Karpas-422 (cell line): ENCODE measurements around the gene ARAP2. TPM values are rescaled to one million over a fixed set of nuclear protein-coding genes. Genes with fewer than 3 reads are reported as not detected.

Experiments
- DNase-seq: peaks from one replicate; pipeline ENCODE4 v3.0.0-alpha.2; 2015
- H2AFZ ChIP-seq: fragments of 200-600 bp; sonication (generic); 2 replicates; pipeline ENCODE4 v1.6.1; 2014; ENCODE audit warnings: antibody characterized with exemption, low read length, mixed read lengths
- H3K27ac ChIP-seq: fragments of 200-600 bp; sonication (generic); 2 replicates; pipeline ENCODE4 v1.5.1; 2014; ENCODE audit warnings: mild to moderate bottlenecking, low read length, moderate library complexity
- H3K27me3 ChIP-seq: fragments of 200-600 bp; sonication (generic); 2 replicates; pipeline ENCODE4 v1.6.1; 2014; ENCODE audit warnings: low read length, mixed read lengths
- H3K36me3 ChIP-seq: fragments of 200-600 bp; sonication (generic); 2 replicates; pipeline ENCODE4 v1.6.1; 2014; ENCODE audit warnings: low read length, mixed read lengths; ENCODE audit not compliant: insufficient read depth
- H3K4me1 ChIP-seq: fragments of 200-600 bp; sonication (generic); 2 replicates; pipeline ENCODE4 v1.6.1; 2014; ENCODE audit warnings: mild to moderate bottlenecking, low read length, mixed read lengths
- H3K4me2 ChIP-seq: fragments of 200-600 bp; sonication (generic); 2 replicates; pipeline ENCODE4 v1.6.1; 2014; ENCODE audit warnings: low read length, low read depth, mild to moderate bottlenecking; ENCODE audit not compliant: poor library complexity, severe bottlenecking
- H3K4me3 ChIP-seq: fragments of 200-600 bp; sonication (generic); 2 replicates; pipeline ENCODE4 v1.5.1; 2014; ENCODE audit warnings: mild to moderate bottlenecking, antibody characterized with exemption, low read length, mixed read lengths
- H3K79me2 ChIP-seq: fragments of 200-600 bp; sonication (generic); 2 replicates; pipeline ENCODE4 v1.6.1; 2014; ENCODE audit warnings: mild to moderate bottlenecking, low read length, mixed read lengths
- H3K9ac ChIP-seq: fragments of 200-600 bp; sonication (generic); 2 replicates; pipeline ENCODE4 v1.6.0; 2014; ENCODE audit warnings: low read length
- H3K9me2 ChIP-seq: fragments of 200-600 bp; sonication (generic), shearing (Covaris generic); replicated peaks from 2 replicates; pipeline ENCODE4 v1.6.0; 2014; ENCODE audit warnings: mild to moderate bottlenecking, low read length, moderate library complexity; ENCODE audit not compliant: insufficient read depth
- H3K9me3 ChIP-seq: fragments of 300-700, 200-600 bp; sonication (generic); 2 replicates; pipeline ENCODE4 v1.6.1; 2014; ENCODE audit warnings: low read length, mixed read lengths
- H4K20me1 ChIP-seq: fragments of 200-600 bp; sonication (generic); 2 replicates; pipeline ENCODE4 v1.6.1; 2014; ENCODE audit warnings: mild to moderate bottlenecking, antibody characterized with exemption, low read length, low read depth; ENCODE audit not compliant: insufficient read depth
- total RNA-seq: library from RNA; depleted of rRNA; stranded (reverse); fragments of >200 nt; shearing (Covaris generic); gene quantifications from 2 replicates; pipeline ENCODE4 v1.2.3, GENCODE V29; 2014; ENCODE audit warnings: low replicate concordance

ARAP2 gene
- total RNA-seq, 1 experiment from 2014 or later = 4.7 TPM

DNA sequence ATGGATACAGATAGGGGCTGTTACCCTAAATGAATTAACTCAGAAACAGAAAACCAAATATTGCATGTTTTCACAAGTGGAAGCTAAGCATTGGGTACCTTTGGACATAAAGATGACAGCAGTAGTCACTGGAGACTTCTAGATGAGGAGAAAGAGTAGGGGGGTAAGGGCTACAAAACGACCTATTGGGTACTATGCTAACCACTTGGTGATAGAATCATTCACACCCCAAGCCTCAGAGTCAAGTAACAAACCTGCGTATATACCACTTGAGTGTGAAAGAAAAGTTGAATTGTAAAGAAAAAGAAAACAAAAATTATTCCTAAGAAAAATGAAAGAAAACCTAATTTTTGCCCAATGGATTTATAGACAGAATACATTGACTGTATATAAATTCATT, 7.7 kb upstream of the ARAP2 start:
- no peaks in the 10 kb centered on the region for H3K4me1 ChIP-seq
- DNase-seq = no peak
- H3K4me2 ChIP-seq = no peak overlapping the region
- H3K27ac ChIP-seq = no peak overlapping the region
- no peaks in the 10 kb centered on the region for H3K79me2 ChIP-seq
- H3K9ac ChIP-seq = no peak overlapping the region
- no peak overlapping the region for H3K4me3 ChIP-seq
- H3K9me3 ChIP-seq = no peaks in the 10 kb centered on the region
- no peaks in the 10 kb centered on the region for H3K36me3 ChIP-seq
- no peaks in the 10 kb centered on the region for H3K27me3 ChIP-seq
- H2AFZ ChIP-seq = no peak overlapping the region
- H3K9me2 ChIP-seq = no peaks in the 10 kb centered on the region
- H4K20me1 ChIP-seq = no peaks in the 10 kb centered on the region

DNA sequence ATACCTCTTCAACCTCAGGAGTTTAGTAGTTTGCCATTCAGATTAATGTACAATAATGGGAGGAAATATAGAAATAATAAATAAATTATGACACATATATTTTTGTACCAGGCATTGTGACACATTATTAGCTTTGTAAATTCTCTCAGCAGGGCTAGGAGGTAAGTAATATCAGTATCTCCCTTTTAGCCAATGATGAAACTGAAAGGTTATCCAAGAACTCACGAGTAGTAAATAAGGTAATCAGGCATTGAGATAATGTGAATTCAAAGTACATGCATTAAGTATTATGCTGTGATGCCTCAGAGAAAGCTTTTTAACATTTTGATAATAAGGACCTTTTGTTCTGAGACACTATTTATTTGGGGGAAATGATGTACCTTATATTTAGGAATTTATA, 5.3 kb upstream of the ARAP2 start:
- no peak overlapping the region for H3K9ac ChIP-seq

DNA sequence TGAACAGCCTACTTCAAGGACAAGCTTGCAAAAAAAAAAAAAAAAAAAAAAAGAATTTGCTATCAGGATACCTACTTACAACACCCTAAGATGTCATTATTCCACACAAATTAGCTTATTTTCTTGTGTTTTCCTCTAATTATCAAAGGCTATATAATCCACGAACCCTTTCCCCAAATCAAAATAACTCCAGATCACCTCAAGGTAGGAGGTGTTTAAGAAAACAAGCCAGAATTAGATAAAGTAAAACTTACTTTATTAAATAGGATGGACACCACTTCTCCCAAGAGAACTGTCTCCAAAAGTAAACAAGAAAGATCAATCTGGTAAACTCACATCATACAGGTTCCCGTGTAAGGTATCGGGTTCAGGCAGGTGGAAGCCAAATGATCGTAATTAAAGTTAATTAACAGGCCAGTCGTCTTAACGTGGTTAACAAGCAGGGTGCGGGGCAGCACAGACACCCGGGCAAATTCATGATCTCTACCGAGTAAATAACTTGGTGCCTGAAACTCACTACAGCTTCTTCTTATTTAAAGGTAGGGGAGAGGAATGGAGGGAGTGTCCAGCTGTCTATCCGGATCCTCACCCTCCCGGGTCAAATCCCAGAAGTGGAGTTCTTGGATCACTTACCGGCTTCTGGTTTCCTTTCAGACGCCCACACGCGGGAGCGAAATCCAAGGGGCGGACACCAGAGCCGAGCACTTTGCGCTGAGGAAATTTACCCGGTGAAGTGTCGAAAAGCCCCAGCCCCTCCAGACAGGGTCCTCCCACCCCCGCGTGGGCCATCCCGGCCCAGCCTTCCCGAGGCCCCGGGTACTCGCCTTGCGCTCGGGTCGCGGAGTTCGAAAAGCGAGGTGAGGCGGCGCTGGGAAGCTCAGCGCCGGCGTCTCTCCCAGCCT, 708 bp downstream of the ARAP2 start:
- H3K9ac ChIP-seq = peak overlapping the region; percentile 66
- H3K4me3 ChIP-seq = peak overlapping the region; percentile 64
- peak overlapping the region; percentile 83 for H2AFZ ChIP-seq
- peak overlapping the region; percentile 69 for H3K4me2 ChIP-seq
- no peaks in the 10 kb centered on the region for H3K36me3 ChIP-seq
- no peaks in the 10 kb centered on the region for H4K20me1 ChIP-seq
- peaks cover 13% of the 10 kb centered on the region for H3K4me1 ChIP-seq
- no peaks in the 10 kb centered on the region for H3K27me3 ChIP-seq
- H3K9me2 ChIP-seq = no peaks in the 10 kb centered on the region
- DNase-seq = peak; percentile 43
- H3K27ac ChIP-seq = no peak overlapping the region
- H3K79me2 ChIP-seq = no peaks in the 10 kb centered on the region
- H3K9me3 ChIP-seq = no peaks in the 10 kb centered on the region

More for the DNA sequence above, 5.3 kb upstream of the ARAP2 start:
- Histone ChIP-seq H3K4me1 (peaks cover 4% of the 10 kb centered on the region), H3K36me3 (no peaks in the 10 kb centered on the region), H2AFZ (no peak overlapping the region), H3K79me2 (no peaks in the 10 kb centered on the region), H3K4me3 (no peak overlapping the region), H3K4me2 (no peak overlapping the region), H3K9me3 (no peaks in the 10 kb centered on the region), H4K20me1 (no peaks in the 10 kb centered on the region), H3K27me3 (no peaks in the 10 kb centered on the region), H3K27ac (no peak overlapping the region), H3K9me2 (no peaks in the 10 kb centered on the region)
- DNase-seq = no peak

- DNase-seq = no peak
- Histone ChIP-seq H3K4me2 (peak overlapping the region; percentile 69), H3K4me1 (peaks cover 13% of the 10 kb centered on the region), H3K4me3 (peak overlapping the region; percentile 64; the same call in 1 of the 2 replicates), H2AFZ (no peak overlapping the region), H3K27me3 (no peaks in the 10 kb centered on the region), H3K9ac (0 out of 2 replicates have a peak overlapping the region, but pooled peaks have one; percentile 66), H4K20me1 (no peaks in the 10 kb centered on the region), H3K27ac (no peak overlapping the region), H3K79me2 (no peaks in the 10 kb centered on the region), H3K36me3 (no peaks in the 10 kb centered on the region), H3K9me2 (no peaks in the 10 kb centered on the region), H3K9me3 (no peaks in the 10 kb centered on the region)
Measured at GRCh38 chr4:36242629-36243354, 1.5 kb downstream of the ARAP2 start.

GRCh38 chr4:36241771-36242170, 2.5 kb downstream of the ARAP2 start:
- Histone ChIP-seq H3K9me2 (no peaks in the 10 kb centered on the region), H3K4me3 (no peak overlapping the region), H3K79me2 (no peaks in the 10 kb centered on the region), H3K4me2 (peak overlapping the region; percentile 69), H2AFZ (no peak overlapping the region), H3K27me3 (no peaks in the 10 kb centered on the region), H3K36me3 (no peaks in the 10 kb centered on the region), H4K20me1 (no peaks in the 10 kb centered on the region), H3K27ac (no peak overlapping the region), H3K4me1 (peaks cover 13% of the 10 kb centered on the region), H3K9ac (no peak overlapping the region), H3K9me3 (no peaks in the 10 kb centered on the region)
- no peak for DNase-seq

DNA sequence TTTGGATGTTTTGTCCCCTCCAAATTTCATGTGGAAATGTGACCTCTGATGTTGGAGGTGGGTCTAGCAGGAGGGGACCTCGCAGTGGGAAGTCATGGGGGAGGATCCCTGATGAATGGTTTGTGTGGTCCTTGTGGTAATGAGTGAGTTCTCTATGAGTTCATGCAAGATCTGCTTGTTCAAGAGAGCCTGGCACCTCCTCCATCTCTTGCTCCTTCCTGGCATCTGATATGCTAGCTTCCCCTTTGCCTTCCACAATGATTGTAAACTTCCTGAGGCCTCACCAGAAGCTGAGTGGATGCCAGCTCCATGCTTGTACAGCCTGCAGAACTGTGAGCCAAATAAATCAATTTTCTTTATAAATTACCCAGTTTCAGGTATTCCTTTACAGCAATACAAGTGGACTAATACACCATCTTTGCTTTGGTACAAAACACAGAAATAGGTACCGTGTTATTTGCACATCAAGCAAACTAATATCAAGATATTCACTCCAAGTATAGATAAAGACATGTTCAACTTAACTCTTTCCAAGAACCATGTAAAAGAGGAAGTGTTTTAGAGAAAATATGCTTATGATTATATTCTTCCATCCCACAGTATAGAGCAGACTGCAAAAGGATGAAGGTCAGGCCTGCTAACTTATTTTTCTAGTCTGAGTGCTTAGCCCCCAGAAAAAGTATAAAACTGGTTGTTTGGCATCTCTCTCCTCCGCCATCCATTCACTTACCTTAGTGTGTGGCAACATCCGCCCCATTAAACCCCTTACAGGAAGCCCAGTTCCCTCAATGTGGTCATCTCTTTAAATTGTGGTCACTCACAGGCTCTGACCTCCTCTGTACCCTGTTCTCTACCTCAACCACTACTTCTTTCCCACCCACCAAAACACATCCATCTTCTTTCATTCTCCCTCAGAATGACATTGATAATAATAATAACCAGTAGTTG, 6.7 kb downstream of the ARAP2 start:
- DNase-seq = no peak
- no peak overlapping the region for H3K27ac ChIP-seq
- no peaks in the 10 kb centered on the region for H3K9me2 ChIP-seq
- H3K4me2 ChIP-seq = no peak overlapping the region
- H3K9ac ChIP-seq = no peak overlapping the region
- H3K4me3 ChIP-seq = no peak overlapping the region
- H4K20me1 ChIP-seq = no peaks in the 10 kb centered on the region
- no peak overlapping the region for H2AFZ ChIP-seq
- no peaks in the 10 kb centered on the region for H3K27me3 ChIP-seq
- H3K79me2 ChIP-seq = no peaks in the 10 kb centered on the region
- H3K9me3 ChIP-seq = no peaks in the 10 kb centered on the region
- H3K36me3 ChIP-seq = no peaks in the 10 kb centered on the region
- no peaks in the 10 kb centered on the region for H3K4me1 ChIP-seq

DNA sequence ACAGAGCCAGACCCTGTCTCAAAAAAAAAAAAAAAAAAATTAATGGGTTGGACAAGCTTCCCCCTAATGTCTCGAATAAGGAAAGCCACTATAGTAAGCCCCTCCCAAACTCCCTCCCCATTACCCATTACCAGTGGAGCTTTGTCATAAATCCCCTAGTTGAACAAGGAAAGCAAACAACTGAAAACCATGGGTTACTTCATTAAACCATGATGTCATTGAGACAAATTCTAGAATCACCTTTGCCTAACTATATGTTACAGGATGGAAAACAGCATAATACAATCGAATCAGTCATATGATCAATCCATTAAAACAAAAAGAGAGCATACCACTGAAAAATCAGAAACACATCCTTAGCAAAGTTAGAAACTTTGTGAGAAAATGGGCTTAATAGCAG, 8.2 kb downstream of the ARAP2 start:
- Histone ChIP-seq H3K9me2 (no peaks in the 10 kb centered on the region), H2AFZ (no peak overlapping the region), H3K79me2 (no peaks in the 10 kb centered on the region), H3K27ac (no peak overlapping the region), H4K20me1 (no peaks in the 10 kb centered on the region), H3K36me3 (no peaks in the 10 kb centered on the region), H3K4me2 (no peak overlapping the region), H3K4me3 (no peak overlapping the region), H3K9me3 (no peaks in the 10 kb centered on the region), H3K4me1 (no peaks in the 10 kb centered on the region), H3K27me3 (no peaks in the 10 kb centered on the region), H3K9ac (no peak overlapping the region)
- no peak for DNase-seq
